ENCODE measurements around the gene ENDOG.

GRCh38 chr9:128787659-128788058 is 30.6 kb upstream of the ENDOG start:
- no peak for TF ChIP-seq CTCF (conservative IDR thresholded peaks at IDR 0.05 in 1 of 2, IDR thresholded peaks at IDR 0.05 in 1 of 2; ENCODE audit: low read depth in 1 of 2, low read length in 2 of 2)
- no peak for TF ChIP-seq EZH2 (IDR thresholded peaks at IDR 0.05; ENCODE audit: low read length, missing control alignments)
